ENCODE measurements around the gene PYGB.

GRCh38 chr20:25218492-25218891 lies 29.4 kb upstream of the PYGB start:
- TF ChIP-seq CTCF (IDR thresholded peaks at IDR 0.05) (no peak), EZH2 (IDR thresholded peaks at IDR 0.05; ENCODE audit: borderline replicate concordance, insufficient read depth, low read depth, low read length, poor library complexity, severe bottlenecking) (no peak)

Data from B cell (primary cell).